ENCODE results near the gene HRH3. TPM values are rescaled to one million over a fixed set of nuclear protein-coding genes. Genes with fewer than 3 reads are reported as not detected.

The HRH3 gene
- total RNA-seq, 1 experiment from 2014 or later = 1.8 TPM

DNA sequence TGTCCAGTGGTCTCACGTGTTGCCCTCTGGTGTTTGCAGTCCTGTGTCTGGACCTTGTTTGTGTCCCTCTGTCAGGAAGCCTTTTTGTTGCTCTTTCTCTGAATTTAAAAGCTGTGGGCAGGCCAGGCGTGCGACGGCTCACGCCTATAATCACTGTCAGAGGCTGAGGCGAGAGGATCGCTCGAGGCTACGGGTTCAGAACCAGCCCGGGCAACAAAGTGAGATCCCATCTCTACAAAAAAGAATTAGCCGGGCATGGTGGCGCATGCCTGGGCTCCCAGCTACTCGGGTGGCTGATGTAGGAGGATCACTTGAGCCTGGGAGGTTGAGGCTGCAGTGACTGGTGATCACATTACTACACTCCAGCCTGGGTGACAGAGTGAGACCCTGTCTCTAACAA, 46.8 kb upstream of the HRH3 start:
- Histone ChIP-seq H3K4me2 (ENCODE audit: insufficient read depth, insufficient read length, low read length) (no peak overlapping the region), H4K5ac (ENCODE audit: insufficient read length, low read depth, low read length) (no peak overlapping the region), H4K8ac (replicated peaks; ENCODE audit: insufficient read length, low read depth, low read length) (no peak overlapping the region), H2AFZ (ENCODE audit: low read length) (no peak overlapping the region), H3K14ac (ENCODE audit: insufficient read depth, low read length) (no peak overlapping the region), H3K79me1 (ENCODE audit: insufficient read depth, low read depth, low read length, poor library complexity, severe bottlenecking) (no peaks in the 10 kb centered on the region), H4K91ac (ENCODE audit: insufficient read length, low read depth, low read length) (no peak overlapping the region), H2BK15ac (ENCODE audit: low read depth, low read length) (no peak overlapping the region), H4K20me1 (ENCODE audit: control insufficient read depth, insufficient read depth, insufficient read length) (no peaks in the 10 kb centered on the region), H3K9ac (ENCODE audit: extremely low read depth, insufficient read length, low read length) (no peak overlapping the region), H2AK5ac (ENCODE audit: insufficient read length, low read length) (no peak overlapping the region), H3K9me3 (ENCODE audit: control insufficient read depth, low read depth, low read length) (no peaks in the 10 kb centered on the region), H2BK120ac (ENCODE audit: low read depth, low read length, poor library complexity, severe bottlenecking) (no peak overlapping the region), H3K23me2 (ENCODE audit: insufficient read length, low read depth, low read length, poor library complexity, severe bottlenecking) (no peaks in the 10 kb centered on the region), H3K4ac (ENCODE audit: low read depth, low read length) (no peak overlapping the region), H3K27me3 (ENCODE audit: insufficient read depth, low read length) (no peaks in the 10 kb centered on the region), H3T11ph (ENCODE audit: low read length) (no peak overlapping the region), H3K23ac (ENCODE audit: insufficient read length, low read depth, low read length) (no peak overlapping the region), H2BK20ac (ENCODE audit: low read depth, low read length, poor library complexity, severe bottlenecking) (no peak overlapping the region), H3K18ac (ENCODE audit: insufficient read length, low read depth, low read length) (no peak overlapping the region), H3K79me2 (ENCODE audit: insufficient read depth, low read length) (no peaks in the 10 kb centered on the region), H3K56ac (ENCODE audit: insufficient read length, low read depth, low read length) (no peak overlapping the region), H2BK12ac (ENCODE audit: insufficient read length, low read depth, low read length) (no peak overlapping the region), H2BK5ac (ENCODE audit: insufficient read length, low read length) (no peak overlapping the region), H3K4me1 (ENCODE audit: insufficient read depth, low read length) (no peaks in the 10 kb centered on the region), H3K27ac (ENCODE audit: insufficient read length, low read depth, low read length) (no peak overlapping the region)
- H3K27ac Mint-ChIP-seq = no peak overlapping the region
- H3K27me3 Mint-ChIP-seq (ENCODE audit: low read depth) = no peaks in the 10 kb centered on the region; the same call in 1 of the 2 replicates
- H3K4me3 Mint-ChIP-seq = no peak overlapping the region
- no peaks in the 10 kb centered on the region for H3K4me1 Mint-ChIP-seq
- peaks cover 38 to 48% (median 48%) of the 10 kb centered on the region in 3 experiments for H3K36me3 Mint-ChIP-seq (ENCODE audit: insufficient read depth in 1 of 3, low read depth in 3 of 3)
- H3K9me3 Mint-ChIP-seq = peaks cover 6 to 9% of the 10 kb centered on the region in 2 experiments; a peak in 4 of 5 replicates
- WGBS (ENCODE audit: extremely low coverage, insufficient read length, low lambda C conversion rate) = no CpG with 5 or more reads among the region's 13 CpGs
- no peak for DNase-seq
- TF ChIP-seq, protein P1, sequence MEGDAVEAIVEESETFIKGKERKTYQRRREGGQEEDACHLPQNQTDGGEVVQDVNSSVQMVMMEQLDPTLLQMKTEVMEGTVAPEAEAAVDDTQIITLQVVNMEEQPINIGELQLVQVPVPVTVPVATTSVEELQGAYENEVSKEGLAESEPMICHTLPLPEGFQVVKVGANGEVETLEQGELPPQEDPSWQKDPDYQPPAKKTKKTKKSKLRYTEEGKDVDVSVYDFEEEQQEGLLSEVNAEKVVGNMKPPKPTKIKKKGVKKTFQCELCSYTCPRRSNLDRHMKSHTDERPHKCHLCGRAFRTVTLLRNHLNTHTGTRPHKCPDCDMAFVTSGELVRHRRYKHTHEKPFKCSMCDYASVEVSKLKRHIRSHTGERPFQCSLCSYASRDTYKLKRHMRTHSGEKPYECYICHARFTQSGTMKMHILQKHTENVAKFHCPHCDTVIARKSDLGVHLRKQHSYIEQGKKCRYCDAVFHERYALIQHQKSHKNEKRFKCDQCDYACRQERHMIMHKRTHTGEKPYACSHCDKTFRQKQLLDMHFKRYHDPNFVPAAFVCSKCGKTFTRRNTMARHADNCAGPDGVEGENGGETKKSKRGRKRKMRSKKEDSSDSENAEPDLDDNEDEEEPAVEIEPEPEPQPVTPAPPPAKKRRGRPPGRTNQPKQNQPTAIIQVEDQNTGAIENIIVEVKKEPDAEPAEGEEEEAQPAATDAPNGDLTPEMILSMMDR (conservative IDR thresholded peaks at IDR 0.05) = no peak
